Pulmonary artery endothelial cell (primary cell): ENCODE results near the gene CTRB1. TPM values are rescaled to one million over a fixed set of nuclear protein-coding genes. Genes with fewer than 3 reads are reported as not detected.
"Not testable (repeated sequence)": the region's sequence is repeated elsewhere in the genome, so short reads cannot be mapped to it uniquely, and the experiment has no call there.

Source experiments
- DNase-seq: peaks from one replicate; pipeline ENCODE4 v3.0.0-alpha.2; 2011; ENCODE audit warnings: low read depth, low spot score
- total RNA-seq: library from RNA; depleted of rRNA; stranded (reverse); fragments of >200 nt; gene quantifications from 2 replicates; pipeline ENCODE4 v1.2.3, GENCODE V29; 2014

CTRB1 gene
- total RNA-seq, 1 donor from 2014 or later = not detected

DNA sequence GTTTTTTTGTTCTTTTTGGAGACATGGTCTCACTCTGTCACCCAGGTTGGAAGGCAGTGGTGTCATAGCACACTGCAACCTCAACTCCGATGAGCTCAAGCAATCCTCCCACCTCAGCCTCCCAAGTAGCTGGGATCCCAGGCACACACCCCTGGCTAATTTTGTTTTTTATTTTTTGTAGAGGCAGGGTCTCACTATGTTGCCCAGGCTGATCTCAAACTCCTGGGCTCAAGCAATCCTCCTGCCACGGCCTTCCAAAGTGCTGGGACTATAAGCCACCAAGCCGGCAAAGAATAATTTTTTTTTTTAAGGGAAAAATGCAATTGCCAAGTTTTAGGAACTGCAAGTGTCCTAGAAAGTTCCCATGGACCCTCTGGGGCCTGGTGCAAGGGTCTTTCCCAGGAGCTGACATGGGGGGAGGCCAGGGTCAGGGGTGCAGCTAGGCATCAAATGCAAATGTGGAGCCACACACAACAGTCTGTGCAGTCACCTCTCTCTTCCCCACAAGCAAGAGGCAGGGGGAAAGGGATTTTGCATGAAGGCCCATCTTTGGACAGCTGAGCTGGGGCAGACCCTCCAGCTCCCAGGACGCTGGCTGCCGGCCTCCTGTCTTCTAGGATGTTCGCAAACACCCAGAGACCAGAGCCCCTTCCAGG, 52.8 kb downstream of the CTRB1 start:
- no peak for DNase-seq

DNA sequence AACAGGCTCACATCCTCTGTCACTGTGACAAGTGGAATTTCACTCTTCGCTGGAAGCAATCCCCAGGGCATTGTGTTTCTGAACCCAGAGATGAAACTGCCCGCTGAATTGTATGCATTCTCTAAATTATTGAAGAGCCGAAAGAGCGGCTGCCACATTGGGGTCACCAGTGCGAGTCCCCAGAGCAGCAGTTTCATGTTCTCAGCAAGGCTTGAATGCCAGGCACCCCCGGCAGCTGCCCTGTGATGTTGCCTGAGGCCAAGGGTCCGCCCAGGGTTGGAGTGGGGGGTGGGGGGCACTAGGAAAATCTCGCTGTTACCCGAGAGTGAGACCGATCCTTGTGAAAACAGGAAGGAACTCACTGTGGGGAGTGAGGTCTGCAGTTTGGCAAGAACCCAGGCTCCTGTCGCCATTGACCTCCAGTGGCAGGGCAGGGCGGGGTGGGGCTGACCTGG, 53.3 kb downstream of the CTRB1 start:
- no peak for DNase-seq

DNA sequence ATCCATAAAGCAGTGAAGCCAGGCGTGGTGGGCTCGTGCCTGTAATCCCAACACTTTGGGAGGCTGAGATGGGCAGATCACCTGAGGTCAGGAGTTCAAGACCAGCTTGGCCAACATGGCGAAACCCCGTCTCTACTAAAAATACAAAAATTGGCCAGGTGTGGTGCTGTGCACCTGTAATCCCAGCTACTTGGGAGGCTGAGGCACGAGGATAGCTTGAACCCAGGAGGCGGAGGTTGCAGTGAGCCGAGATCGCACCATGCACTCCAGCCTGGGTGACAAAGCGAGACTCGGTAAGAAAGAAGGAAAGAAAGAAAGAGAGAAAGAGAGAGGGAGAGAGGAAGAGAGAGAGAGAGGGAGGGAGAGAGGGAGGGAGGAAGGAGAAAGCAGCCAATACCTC, 53.8 kb downstream of the CTRB1 start:
- not testable (repeated sequence) for DNase-seq

DNA sequence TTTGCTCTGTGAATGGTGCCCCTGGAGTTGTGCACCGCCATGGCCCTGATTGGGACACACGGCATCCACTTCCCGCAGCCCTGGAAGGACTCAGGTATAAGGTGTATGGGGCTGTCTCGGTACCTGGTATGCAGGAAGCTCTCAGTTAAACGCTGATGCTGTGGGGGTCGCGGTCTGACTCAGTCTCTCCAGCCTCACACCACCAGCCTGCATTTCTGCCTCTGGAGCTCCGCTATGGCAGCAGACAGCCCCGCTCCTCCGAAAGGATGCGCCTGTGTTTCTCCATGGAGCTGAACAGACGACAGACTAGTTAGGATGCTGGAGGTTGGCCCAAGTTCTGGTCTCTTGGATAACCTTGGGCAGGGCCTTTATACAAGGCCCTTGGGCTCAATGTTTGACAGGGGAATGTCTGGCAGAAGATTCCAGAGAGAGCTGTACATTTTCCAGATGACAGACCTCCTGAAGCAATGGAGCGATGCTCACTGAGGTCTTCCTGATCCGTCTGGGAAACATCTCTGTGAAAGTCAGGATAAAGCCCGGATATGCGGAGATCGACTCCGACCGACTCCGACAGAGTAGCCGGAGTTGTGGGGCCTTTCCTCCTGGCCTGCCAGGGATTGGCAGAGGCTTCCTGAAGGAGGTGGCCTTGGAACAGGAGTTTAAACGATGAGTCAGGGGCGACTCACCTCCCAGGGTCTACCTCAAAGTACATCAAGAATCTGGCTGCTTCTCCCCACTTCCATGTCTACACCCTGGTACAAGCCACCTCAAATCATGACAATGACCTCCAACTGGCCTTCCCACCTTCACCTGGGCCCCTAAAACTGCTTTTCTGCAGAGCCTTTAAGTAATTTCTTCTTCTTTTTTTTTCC, 54.5 kb downstream of the CTRB1 start:
- DNase-seq = no peak

Other genes with a start within 250 kb of the CTRB1 start
- gene WDR59, start 233.9 kb upstream of the CTRB1 start, total RNA-seq = 16.9 and 18.9 TPM in 2 replicates
- gene ZNRF1, start 220.0 kb upstream of the CTRB1 start, total RNA-seq = 16.9 and 21.9 TPM in 2 replicates
- 1.1 and 1.6 TPM in 2 replicates for gene LDHD, start 102.2 kb upstream of the CTRB1 start, total RNA-seq
- gene ZFP1, start 70.5 kb upstream of the CTRB1 start, total RNA-seq = 10.7 and 13.5 TPM in 2 replicates
- not detected in 2 replicates for gene CTRB2, start 11.8 kb upstream of the CTRB1 start, total RNA-seq
- 118 and 122 TPM in 2 replicates for gene BCAR1, start 32.6 kb downstream of the CTRB1 start, total RNA-seq
- 51.0 and 55.1 TPM in 2 replicates for gene CFDP1, start 214.5 kb downstream of the CTRB1 start, total RNA-seq
- gene TMEM170A, start 245.7 kb downstream of the CTRB1 start, total RNA-seq = 25.1 and 49.3 TPM in 2 replicates